NCI-H524 (cell line): ENCODE measurements around the gene SLITRK2.

Source experiments
- DNase-seq, 2 experiments: peaks; one replicate each; lab custom pipeline; 2025; lab: John Stamatoyannopoulos, UW

SLITRK2 gene

GRCh38 chrX:145817331-145818185 lies at the start of gene SLITRK2:
SLITRK2 (plus strand) TSS chrX:145817829; CDS start chrX:145822426, 4,597 bp downstream.
- peak; percentile 12 to 57 for DNase-seq

DNA sequence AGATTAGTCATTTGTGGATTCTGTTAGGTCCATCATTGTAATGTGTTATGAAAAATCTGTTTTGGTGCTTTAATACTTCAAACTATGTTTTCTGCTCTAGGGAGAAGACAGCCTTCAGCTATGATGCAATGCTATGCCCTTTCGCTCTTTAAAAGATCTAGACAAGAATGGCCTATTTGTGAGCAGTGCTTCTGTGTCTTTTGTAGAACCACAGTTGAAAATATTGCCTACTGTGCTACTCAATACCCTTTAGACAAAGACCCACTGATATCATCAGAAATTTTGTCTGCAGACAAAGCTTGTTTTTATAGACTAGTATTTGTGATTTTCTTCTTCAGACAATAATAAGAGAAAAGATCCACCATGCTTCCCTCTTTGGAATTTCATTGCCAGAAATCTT lies 44.6 kb upstream of the SLITRK2 start:
- DNase-seq: no peak

DNA sequence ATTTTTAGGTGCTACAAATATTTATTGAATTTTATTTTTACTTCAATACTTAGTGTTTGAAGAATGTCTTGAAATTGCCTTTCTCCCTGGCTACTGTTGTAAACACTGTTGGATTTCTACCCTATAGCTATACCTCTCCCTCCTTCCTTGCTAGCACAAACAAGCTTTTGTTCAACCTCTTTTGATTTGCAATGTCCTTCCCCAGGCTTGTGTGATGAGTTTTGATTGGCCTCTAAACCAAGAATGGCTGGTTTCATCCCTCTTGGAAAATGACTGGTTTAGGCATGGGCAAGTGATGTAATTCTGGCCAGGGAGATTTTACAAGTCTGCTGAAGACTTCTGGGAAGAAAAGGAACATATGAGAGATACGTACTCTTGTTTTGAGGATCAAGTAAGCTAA lies 25.3 kb upstream of the SLITRK2 start:
- DNase-seq: no peak

DNA sequence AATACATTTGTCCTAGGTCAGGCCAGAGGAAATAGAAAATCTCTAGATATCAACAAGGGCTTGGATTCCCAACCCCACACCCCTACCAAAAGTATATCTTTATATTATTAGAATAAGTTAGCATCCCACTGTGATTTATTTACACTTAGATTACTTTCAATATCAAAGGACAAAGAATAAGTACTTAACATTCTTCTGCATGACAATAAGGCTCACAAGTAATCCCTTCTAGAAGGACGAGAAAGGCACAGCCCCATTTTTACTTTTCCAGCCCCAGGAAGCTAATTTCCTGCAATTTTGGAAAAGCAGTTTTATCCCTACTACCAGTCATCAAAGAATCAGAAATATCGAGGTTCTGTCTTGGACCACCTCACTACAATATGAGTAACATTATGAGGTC lies 14.1 kb upstream of the SLITRK2 start:
- no peak for DNase-seq

GRCh38 chrX:145813081-145813480 lies 4.5 kb upstream of the SLITRK2 start:
- DNase-seq: no peak

GRCh38 chrX:145816601-145817315 lies 871 bp upstream of the SLITRK2 start:
- no peak for DNase-seq

DNA sequence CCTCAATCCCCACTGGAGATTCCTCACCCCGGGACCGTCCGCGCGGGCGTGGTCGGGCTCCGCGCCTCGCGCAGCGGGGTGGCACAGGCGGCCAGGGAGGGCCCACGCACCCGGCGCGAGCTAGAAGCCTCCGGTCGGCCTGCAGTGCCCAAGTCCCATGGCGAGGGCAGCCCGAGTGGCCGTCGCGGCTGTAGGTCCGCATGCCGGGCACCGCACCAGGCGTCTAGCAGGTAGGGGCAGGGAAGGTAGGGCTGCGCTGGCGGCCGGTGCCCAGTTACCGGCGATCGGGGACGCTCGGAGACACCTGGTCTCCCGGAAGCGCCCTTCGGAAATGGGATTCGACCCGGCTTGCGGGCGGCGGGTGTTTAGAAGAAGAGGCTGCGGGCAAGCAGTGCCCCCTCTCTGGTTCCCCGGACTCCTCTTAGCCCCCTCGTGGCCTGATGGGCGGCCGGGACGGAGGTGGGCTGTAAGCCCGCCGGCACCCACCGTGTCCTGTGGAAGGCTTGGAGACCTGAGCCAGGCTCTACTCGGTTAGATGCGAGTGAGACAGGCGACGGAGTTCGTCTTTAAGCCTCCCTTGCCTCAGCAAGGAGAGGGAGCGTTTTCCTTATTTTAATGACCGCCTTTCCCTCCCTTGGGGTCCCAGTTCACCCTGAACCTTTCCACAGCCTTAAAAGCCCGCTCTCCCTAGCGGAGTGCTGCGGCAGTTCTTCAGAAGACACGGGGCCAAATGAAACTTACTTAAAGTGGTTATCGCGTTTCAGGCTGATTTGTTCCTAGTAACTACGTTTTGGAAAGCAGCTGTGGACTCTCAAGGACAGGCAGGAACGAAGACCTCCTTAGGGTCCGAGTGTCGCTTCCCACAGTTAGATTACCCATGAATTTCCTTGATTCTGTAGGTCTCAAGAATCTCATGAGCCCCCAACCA lies 821 bp downstream of the SLITRK2 start:
- DNase-seq: peak in 1 of 2 experiments; percentile 39

DNA sequence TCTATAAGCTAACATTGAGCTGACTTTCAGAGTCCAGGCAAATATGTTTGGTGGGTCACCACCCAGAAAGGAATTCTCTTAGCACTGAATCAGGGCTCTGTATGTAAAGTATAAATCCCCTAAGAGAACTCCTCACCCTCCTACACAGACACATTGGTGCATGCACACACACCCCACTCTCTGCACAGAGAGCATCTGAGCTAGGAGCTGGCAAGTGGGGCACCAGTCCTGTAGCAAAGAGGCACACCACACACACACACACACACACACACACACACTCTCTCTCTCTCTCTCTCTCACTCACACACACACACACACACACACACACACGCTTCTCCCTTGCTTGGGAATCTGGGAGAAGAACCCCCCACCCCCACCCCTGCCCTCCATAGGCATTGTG lies 3.2 kb downstream of the SLITRK2 start:
- DNase-seq: no peak

DNA sequence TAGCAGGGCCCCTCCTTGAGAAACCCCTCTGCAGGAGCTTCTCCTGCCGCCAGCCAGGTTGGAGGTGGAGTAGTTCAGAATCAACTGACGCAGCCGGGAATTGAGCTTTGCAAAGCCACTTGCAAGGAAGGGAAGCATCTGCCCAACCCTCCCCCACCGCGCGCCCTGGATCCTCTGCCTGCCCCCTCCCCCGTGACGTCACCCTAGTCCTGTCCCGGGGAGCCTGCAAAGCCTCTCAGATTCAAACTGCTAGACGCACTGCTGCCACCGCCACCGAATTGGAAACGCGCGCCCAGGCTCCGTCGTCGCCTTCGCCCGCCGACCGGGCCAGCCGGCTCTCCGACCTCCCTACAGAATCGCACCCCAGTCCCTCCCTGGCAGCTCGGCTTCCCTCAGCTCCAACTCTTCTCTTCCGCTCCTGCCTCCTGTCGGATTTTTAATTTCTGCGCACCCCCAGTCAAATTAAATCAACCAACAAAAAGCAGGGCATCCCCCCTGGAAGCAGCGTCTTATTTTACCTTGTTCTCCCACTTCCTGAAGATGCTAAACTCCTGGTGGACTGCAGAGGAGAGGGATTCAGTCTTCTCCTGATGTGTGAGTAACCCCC lies 3.8 kb downstream of the SLITRK2 start:
- peak; percentile 49 to 73 for DNase-seq

- DNase-seq: no peak
Measured at GRCh38 chrX:145821898-145822571, 4.4 kb downstream of the SLITRK2 start.

DNA sequence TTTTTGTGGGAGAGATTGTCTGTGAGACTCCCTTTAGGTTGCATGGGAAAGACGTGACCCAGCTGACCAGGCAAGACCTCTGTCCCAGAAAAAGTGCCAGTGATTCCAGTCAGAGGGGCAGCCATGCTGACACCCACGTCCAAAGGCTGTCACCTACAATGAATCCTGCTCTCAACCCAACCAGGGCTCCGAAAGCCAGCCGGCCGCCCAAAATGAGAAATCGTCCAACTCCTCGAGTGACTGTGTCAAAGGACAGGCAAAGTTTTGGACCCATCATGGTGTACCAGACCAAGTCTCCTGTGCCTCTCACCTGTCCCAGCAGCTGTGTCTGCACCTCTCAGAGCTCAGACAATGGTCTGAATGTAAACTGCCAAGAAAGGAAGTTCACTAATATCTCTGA lies 5.5 kb downstream of the SLITRK2 start:
- DNase-seq: no peak

GRCh38 chrX:145825896-145826295 lies 8.3 kb downstream of the SLITRK2 start:
- DNase-seq: peak in 1 of 2 experiments; percentile 43

DNA sequence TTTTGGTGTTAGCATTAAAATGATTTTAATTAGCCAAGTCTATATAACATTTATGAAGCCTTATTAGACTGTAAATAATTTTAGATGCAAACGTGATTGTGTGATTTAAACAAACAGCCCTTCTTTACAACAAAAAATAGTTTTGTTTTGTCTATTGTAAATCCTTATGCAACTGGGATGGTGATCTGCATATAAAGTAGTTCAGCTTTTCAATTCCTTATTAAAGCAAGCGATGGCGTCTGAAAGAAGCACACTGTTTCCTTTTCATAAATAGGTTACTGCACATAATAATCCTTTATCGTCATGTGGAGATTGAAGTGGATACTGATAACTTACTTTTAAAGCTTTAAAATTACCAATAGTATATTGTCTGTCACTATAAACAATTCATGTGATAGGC lies 8.8 kb downstream of the SLITRK2 start:
- no peak for DNase-seq

DNA sequence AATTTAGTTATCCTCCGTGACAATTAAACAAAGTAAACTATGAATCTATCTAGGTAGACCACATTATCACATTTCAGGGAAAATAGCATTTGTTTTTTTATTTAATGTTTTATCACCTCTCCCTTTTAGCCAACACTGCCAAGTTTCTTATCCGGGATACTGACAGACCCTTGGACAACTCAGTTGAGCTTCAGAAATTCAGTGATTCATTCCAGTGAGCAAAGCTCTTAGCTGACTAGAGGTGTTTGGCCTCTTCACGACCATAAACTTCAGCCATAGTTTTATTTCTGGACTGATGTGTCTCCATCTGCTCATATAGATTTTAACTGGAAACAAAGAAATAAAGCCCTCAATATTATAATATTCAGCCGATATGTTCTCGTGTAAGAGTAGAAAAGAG lies 15.2 kb downstream of the SLITRK2 start:
- no peak for DNase-seq

DNA sequence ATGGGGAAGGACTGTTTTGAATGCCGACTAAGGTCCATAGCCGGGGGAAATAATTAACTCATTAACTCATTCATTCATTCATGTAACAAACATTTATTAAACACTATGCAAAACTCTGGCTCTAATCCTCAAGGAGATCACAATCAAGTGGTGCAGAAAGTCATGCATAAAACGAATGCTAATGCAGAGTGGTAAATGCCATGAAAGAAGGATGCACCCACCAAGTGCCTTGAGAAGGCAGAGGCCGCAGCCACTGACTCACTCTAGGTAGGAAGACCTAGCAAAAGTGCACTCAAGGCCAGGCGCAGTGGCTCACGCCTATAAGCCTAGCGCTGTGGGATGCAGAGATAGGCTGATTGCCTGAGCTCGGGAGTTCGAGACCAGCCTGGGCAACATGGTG lies 22.9 kb downstream of the SLITRK2 start:
- no peak for DNase-seq

- no peak for DNase-seq
Measured at GRCh38 chrX:145843146-145843904, 25.7 kb downstream of the SLITRK2 start.

- no peak for DNase-seq
Measured at GRCh38 chrX:145844886-145845285, 27.3 kb downstream of the SLITRK2 start.

- DNase-seq: no peak
Measured at GRCh38 chrX:145848448-145848847, 30.8 kb downstream of the SLITRK2 start.

DNA sequence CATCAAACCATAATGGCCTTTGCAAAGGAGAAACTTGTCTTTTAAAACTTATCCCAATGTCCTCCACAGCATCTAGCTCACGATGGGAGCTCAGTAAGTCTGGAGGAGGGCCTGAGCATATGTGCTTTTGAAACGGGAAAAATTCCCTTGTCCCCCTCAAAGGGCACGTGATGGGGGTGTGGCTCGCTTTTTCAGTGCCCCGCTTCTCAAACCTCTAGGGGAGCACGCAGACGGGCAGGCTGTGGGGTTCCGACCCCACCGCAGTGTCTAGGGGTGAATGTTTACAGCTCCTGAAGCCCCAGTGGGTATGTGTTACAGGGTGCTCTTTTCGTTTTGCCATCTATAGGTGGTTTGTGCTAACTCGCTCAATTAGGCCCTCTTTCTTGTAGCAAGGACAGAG lies 31.2 kb downstream of the SLITRK2 start:
- DNase-seq: no peak

DNA sequence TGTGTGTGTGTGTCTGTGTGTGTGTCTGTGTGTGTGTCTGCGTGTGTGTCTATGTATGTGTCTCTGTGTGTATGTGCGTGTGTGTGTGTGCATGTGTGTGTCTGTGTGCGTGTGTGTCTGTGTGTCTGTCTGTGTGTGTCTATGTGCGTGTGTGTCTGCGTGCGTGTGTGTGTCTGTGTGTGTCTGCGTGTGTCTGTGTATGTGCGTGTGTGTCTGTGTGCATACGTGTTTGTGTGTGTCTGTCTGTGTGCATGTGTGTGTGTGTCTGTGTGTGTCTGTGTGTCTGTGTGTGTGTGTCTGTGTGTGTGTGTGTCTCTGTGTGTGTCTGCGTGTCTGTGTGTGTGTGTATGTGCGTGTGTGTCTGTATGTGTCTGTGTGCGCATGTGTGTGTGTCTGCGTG lies 35.6 kb downstream of the SLITRK2 start:
- DNase-seq: no peak
